ENCODE results near the gene THAP9.
A peak's percentile ranks its signal among the peaks of the same experiment; 100 is the strongest.

THAP9 gene

GRCh38 chr4:82900411-82901182 lies at the start of gene THAP9 (continued):
- TF ChIP-seq ZSCAN16 (tag by site-specific recombination; IDR thresholded peaks at IDR 0.05) = no peak
- TF ChIP-seq, protein P1, sequence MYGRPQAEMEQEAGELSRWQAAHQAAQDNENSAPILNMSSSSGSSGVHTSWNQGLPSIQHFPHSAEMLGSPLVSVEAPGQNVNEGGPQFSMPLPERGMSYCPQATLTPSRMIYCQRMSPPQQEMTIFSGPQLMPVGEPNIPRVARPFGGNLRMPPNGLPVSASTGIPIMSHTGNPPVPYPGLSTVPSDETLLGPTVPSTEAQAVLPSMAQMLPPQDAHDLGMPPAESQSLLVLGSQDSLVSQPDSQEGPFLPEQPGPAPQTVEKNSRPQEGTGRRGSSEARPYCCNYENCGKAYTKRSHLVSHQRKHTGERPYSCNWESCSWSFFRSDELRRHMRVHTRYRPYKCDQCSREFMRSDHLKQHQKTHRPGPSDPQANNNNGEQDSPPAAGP (tag by site-specific recombination; IDR thresholded peaks at IDR 0.05) = no peak
- TF ChIP-seq, protein P2, sequence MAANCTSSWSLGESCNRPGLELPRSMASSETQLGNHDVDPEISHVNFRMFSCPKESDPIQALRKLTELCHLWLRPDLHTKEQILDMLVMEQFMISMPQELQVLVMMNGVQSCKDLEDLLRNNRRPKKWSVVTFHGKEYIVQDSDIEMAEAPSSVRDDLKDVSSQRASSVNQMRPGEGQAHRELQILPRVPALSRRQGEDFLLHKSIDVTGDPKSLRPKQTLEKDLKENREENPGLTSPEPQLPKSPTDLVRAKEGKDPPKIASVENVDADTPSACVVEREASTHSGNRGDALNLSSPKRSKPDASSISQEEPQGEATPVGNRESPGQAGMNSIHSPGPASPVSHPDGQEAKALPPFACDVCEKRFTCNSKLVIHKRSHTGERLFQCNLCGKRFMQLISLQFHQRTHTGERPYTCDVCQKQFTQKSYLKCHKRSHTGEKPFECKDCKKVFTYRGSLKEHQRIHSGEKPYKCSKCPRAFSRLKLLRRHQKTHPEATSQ (tag by site-specific recombination; IDR thresholded peaks at IDR 0.05) = peak; percentile 73; the same call in 1 of the 2 replicates
- no peak for TF ChIP-seq ZFP3 (tag by site-specific recombination; IDR thresholded peaks at IDR 0.05; ENCODE audit: low read depth)
- peak; percentile 24; the same call in 1 of the 2 replicates for TF ChIP-seq KLF10 (tag by site-specific recombination; IDR thresholded peaks at IDR 0.05)
- TF ChIP-seq ZNF707 (tag by site-specific recombination; IDR thresholded peaks at IDR 0.05) = no peak
- no peak for TF ChIP-seq ZNF585B (tag by site-specific recombination; IDR thresholded peaks at IDR 0.05)
- TF ChIP-seq, protein P3, sequence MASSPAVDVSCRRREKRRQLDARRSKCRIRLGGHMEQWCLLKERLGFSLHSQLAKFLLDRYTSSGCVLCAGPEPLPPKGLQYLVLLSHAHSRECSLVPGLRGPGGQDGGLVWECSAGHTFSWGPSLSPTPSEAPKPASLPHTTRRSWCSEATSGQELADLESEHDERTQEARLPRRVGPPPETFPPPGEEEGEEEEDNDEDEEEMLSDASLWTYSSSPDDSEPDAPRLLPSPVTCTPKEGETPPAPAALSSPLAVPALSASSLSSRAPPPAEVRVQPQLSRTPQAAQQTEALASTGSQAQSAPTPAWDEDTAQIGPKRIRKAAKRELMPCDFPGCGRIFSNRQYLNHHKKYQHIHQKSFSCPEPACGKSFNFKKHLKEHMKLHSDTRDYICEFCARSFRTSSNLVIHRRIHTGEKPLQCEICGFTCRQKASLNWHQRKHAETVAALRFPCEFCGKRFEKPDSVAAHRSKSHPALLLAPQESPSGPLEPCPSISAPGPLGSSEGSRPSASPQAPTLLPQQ (tag by site-specific recombination; IDR thresholded peaks at IDR 0.05) = peak; percentile 99
- peak; percentile 11; the same call in 1 of the 2 replicates for TF ChIP-seq YY2 (tag by site-specific recombination; IDR thresholded peaks at IDR 0.05)
- no peak for TF ChIP-seq ZNF274 (IDR thresholded peaks at IDR 0.05; ENCODE audit: low read length)
- TF ChIP-seq ZNF274 (tag by site-specific recombination; IDR thresholded peaks at IDR 0.05; ENCODE audit: borderline replicate concordance) = no peak
- TF ChIP-seq ZNF768 (tag by site-specific recombination; IDR thresholded peaks at IDR 0.05) = no peak
- no peak; the same call in 1 of the 2 replicates for TF ChIP-seq YY1 (tag by site-specific recombination; IDR thresholded peaks at IDR 0.05)
- TF ChIP-seq, protein P4, sequence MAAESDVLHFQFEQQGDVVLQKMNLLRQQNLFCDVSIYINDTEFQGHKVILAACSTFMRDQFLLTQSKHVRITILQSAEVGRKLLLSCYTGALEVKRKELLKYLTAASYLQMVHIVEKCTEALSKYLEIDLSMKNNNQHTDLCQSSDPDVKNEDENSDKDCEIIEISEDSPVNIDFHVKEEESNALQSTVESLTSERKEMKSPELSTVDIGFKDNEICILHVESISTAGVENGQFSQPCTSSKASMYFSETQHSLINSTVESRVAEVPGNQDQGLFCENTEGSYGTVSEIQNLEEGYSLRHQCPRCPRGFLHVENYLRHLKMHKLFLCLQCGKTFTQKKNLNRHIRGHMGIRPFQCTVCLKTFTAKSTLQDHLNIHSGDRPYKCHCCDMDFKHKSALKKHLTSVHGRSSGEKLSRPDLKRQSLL (tag by site-specific recombination; IDR thresholded peaks at IDR 0.05) = no peak
- no peak for TF ChIP-seq OVOL3 (tag by site-specific recombination; IDR thresholded peaks at IDR 0.05)
- TF ChIP-seq, protein P5, sequence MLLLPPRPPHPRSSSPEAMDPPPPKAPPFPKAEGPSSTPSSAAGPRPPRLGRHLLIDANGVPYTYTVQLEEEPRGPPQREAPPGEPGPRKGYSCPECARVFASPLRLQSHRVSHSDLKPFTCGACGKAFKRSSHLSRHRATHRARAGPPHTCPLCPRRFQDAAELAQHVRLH (tag by site-specific recombination; IDR thresholded peaks at IDR 0.05) = no peak
- peak; percentile 78 for TF ChIP-seq ZBTB26 (tag by site-specific recombination; optimal IDR thresholded peaks at IDR 0.05)
- TF ChIP-seq, protein P6, sequence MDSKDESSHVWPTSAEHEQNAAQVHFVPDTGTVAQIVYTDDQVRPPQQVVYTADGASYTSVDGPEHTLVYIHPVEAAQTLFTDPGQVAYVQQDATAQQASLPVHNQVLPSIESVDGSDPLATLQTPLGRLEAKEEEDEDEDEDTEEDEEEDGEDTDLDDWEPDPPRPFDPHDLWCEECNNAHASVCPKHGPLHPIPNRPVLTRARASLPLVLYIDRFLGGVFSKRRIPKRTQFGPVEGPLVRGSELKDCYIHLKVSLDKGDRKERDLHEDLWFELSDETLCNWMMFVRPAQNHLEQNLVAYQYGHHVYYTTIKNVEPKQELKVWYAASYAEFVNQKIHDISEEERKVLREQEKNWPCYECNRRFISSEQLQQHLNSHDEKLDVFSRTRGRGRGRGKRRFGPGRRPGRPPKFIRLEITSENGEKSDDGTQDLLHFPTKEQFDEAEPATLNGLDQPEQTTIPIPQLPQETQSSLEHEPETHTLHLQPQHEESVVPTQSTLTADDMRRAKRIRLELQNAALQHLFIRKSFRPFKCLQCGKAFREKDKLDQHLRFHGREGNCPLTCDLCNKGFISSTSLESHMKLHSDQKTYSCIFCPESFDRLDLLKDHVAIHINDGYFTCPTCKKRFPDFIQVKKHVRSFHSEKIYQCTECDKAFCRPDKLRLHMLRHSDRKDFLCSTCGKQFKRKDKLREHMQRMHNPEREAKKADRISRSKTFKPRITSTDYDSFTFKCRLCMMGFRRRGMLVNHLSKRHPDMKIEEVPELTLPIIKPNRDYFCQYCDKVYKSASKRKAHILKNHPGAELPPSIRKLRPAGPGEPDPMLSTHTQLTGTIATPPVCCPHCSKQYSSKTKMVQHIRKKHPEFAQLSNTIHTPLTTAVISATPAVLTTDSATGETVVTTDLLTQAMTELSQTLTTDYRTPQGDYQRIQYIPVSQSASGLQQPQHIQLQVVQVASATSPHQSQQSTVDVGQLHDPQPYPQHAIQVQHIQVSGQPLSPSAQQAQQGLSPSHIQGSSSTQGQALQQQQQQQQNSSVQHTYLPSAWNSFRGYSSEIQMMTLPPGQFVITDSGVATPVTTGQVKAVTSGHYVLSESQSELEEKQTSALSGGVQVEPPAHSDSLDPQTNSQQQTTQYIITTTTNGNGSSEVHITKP (tag by site-specific recombination; IDR thresholded peaks at IDR 0.05) = no peak
- TF ChIP-seq ZNF10 (tag by site-specific recombination; IDR thresholded peaks at IDR 0.05) = 0 out of 2 replicates have a peak, but pooled peaks have one; percentile 14
- no peak for TF ChIP-seq ZNF184 (tag by site-specific recombination; IDR thresholded peaks at IDR 0.05)
- no peak for TF ChIP-seq ZNF664 (tag by site-specific recombination; IDR thresholded peaks at IDR 0.05)
- TF ChIP-seq ZNF660 (tag by site-specific recombination; IDR thresholded peaks at IDR 0.05) = no peak
- no peak for TF ChIP-seq WT1 (tag by site-specific recombination; IDR thresholded peaks at IDR 0.05)
- peak; percentile 79 for TF ChIP-seq ZSCAN30 (tag by site-specific recombination; IDR thresholded peaks at IDR 0.05)
- no peak for TF ChIP-seq ZBTB1 (tag by site-specific recombination; IDR thresholded peaks at IDR 0.05)
- no peak for TF ChIP-seq ZNF830 (tag by site-specific recombination; IDR thresholded peaks at IDR 0.05; ENCODE audit: low read depth)
